ENCODE results near the gene SCRN1.
"Not testable (repeated sequence)": the region's sequence is repeated elsewhere in the genome, so short reads cannot be mapped to it uniquely, and the experiment has no call there.

The SCRN1 gene

GRCh38 chr7:29968683-29969395 lies 20.8 kb downstream of the SCRN1 start:
- DNase-seq (ENCODE audit: low read depth, low spot score), result no peak

DNA sequence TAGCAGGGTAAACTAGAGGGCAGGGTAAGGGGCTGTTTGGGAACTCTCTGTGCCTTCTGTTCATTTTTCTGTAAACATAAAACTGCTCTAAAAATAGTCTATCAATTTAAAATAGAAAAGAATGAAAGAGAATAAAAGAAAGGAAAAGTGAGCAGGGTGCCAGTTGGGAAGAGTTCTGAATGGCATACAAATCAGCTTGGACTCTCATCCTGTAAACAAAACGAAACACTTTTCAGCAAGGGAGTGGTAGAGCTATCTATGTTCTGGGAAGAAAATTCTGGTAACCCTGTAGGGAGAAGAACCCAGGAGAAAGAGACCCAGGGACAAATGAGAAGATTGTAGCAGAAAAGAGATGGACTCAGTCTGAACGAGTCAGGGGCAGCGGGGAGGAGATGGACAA lies 24.6 kb downstream of the SCRN1 start:
- no peak for DNase-seq (ENCODE audit: low read depth, low spot score)

- DNase-seq (ENCODE audit: low read depth, low spot score), result no peak
These were observed 27.6 kb downstream of the SCRN1 start for GRCh38 chr7:29962035-29962434.

GRCh38 chr7:29961611-29962010 lies 28.0 kb downstream of the SCRN1 start:
- not testable (repeated sequence) for DNase-seq (ENCODE audit: low read depth, low spot score)

DNA sequence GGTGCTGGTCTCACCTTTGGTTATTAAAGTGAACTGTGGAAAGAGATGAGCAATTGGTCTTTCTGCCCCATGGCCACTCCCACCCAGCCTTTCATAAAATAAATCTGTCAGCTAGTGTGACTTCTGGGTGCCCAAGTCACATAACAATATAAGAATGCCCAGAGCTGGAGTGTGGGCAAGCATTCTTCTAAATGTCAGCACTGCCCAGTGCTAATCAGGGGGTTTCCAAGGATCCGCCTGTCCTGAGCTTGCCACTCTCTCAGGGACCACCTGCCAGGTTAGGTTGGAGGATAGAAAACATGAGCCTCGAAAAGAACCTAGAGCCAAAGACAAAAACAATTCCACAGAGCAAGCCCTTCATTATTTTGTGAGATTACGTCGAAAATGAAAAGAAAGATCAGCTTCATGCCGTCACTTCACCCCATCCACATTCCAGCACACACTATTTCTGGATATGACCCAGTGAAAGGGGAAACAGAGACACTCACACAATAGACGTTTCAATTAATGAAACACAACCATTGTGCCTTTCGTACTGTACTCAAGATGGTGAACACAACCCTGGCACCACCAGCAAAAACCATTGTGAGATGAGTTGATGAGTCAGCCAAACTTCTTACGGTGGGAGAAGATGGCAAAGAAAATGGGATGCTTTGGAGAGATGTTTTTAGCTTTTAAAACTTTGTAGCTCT lies 30.8 kb downstream of the SCRN1 start:
- DNase-seq (ENCODE audit: low read depth, low spot score), result no peak

DNA sequence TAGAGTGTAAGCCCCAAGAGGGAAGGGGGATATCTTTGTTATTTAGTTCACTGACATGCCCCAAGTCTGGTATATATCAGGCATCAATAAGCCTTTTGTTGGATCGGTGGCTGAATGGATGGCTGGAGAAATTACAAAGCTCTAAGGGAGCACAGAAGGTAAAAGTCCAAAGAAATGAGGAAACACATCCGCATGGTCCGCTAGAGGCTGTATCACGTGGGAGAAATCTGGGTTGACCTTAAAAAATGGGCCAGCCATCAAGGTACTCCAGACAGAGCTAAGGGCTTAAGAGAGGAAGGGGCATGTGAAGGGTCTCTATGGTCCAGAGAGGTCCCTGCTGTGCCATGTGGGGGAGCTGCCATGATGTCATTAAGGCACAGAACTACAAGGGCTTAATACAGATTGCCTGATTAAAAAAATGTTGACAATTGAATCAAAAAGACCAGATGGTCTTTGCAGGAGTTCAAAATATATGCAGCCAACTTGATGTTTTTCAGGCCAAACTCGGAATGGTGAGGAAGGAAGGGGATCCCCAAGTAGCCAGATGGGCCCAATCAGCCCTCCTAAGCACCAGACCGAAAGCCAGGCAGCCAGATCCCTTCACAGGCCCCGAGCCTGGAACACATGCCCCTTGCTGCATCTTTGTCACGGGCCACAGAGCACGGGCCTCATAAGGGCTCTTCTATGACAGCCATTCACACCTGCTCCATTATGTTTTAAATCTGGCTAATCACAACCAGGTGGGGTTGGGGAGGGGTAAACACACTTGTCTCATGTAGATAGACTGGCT lies 31.9 kb downstream of the SCRN1 start:
- no peak for DNase-seq (ENCODE audit: low read depth, low spot score)

DNA sequence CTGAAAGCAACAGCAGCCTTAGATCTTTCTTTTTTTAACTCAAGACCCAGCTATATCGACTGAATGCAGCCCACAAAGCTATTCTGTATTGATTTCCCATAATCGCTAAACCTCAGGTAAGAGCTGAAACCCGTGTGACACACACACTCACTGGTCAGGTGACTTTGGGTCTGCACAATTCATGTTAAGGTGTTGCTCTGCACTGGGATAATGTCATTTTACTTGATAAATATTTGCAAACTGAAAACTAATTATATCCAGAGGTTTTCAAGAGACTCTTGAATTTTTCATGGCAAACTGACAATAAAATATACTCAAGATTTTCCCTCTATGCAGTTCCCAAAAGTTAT lies 33.1 kb downstream of the SCRN1 start:
- DNase-seq (ENCODE audit: low read depth, low spot score), result no peak

GRCh38 chr7:29955799-29956486 lies 33.7 kb downstream of the SCRN1 start:
- DNase-seq (ENCODE audit: low read depth, low spot score), result no peak

DNA sequence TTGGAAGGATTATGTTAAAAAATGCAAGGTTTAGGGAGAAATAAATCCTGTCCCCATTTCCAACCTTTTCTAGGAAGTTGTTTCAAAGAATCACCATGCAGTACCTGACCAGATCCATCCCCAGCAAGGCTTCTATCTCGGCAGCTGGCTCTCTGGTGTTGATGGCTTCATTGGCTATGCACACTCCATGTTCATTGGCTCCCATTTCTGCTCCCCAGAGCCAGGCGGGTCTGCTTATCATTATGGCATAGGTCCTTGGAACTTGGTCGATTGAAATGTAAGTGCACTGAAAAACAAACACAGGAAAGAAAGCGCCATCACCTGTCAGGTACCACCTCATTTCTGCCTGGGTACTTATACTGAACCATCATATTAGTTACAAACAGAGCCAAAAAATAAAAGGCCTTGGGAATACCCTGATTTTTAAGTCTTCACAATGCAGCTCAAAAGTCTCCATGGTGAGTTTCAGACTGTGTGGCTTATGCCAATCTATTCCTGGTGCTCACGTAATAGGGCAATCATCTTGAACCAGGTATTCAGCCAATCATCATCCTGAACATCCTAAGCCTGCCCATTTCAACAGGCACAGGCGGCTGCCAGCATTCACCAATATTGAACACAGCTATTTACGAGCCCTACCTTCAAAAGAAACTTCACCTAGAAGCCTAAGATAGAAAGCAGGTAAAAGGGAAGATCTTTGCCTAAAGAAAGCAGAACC lies 34.4 kb downstream of the SCRN1 start:
- DNase-seq (ENCODE audit: low read depth, low spot score), result no peak

DNA sequence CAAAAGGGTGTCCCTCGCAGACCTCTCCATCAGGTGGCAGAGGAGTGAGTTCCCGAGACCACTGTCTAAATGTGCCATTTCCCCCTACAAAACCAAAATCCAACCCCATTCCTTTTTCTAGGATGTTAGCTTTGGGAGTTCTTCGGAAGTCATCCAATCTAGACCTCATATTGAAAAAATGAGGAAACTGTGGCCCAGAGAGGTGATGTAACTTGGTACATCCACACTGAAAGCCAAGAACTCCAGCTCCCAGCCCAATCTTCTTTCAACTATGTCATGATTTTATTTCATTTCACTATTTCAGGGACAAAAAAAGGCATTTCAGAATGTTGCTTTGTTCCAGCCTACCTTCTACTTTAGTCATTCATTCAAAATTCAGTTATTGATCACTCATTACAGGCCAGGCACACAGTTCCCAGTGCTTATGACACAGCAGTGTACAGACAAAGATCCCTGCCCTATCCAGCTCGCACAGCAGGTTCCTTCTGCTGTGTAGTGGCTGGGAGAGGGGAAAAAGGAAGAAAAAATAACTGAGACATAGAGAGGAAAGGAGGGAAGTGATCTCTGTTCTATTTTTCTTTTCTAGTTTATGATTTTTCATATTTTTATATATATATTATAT lies 35.8 kb downstream of the SCRN1 start:
- no peak for DNase-seq (ENCODE audit: low read depth, low spot score)

GRCh38 chr7:29951206-29951605 lies 38.4 kb downstream of the SCRN1 start:
- DNase-seq (ENCODE audit: low read depth, low spot score), result no peak

GRCh38 chr7:29950480-29950879 lies 39.1 kb downstream of the SCRN1 start:
- no peak for DNase-seq (ENCODE audit: low read depth, low spot score)

- no peak for DNase-seq (ENCODE audit: low read depth, low spot score)
These were observed 41.0 kb downstream of the SCRN1 start for GRCh38 chr7:29948587-29948986.

- no peak for DNase-seq (ENCODE audit: low read depth, low spot score)
These were observed 43.0 kb downstream of the SCRN1 start for GRCh38 chr7:29946428-29947186.

DNA sequence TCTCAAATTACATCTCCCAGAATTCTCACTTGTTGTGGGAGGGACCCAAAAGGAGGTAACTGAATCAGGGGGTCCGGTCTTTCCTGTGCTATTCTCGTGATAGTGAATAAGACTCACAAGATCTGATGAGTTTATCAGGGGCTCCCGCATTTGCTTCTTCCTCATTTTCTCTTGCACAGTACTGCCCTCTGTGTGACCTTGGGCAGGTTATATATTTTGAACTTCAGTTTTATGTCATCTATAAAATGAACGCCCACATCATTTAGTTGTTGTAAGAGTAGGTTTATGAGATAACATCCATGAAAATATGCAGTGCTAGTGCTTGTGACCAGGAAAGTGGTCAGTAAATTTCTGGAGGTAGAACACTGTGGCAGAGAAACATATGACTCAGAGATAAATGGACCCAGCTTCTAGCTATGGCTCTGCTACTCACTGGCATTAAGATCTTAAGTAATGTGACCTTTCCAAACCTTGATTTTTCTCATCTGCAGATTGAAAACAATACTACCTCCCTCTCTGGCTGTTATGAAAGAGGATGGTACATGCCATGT lies 44.3 kb downstream of the SCRN1 start:
- DNase-seq (ENCODE audit: low read depth, low spot score), result no peak

DNA sequence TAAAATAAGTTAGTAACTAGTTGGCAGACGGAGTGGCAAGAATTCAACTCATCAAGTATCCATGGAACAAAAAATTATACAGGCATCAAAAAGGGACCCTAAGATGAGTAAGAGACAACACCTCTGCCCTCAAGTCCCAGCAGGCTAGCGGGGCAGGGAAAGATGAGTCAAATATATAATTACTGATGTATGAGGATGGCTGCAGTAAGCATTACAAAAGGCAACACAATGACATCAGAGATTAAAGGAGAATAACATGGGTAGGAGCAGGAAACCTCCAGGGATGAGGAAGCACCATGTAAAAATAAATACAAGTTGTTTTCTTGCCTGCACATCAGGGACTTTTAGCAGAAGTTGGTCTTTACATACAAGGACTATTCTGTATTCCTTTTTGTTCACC lies 49.4 kb downstream of the SCRN1 start:
- no peak for DNase-seq (ENCODE audit: low read depth, low spot score)

GRCh38 chr7:29937132-29937531 lies 52.5 kb downstream of the SCRN1 start:
- DNase-seq (ENCODE audit: low read depth, low spot score), result no peak

DNA sequence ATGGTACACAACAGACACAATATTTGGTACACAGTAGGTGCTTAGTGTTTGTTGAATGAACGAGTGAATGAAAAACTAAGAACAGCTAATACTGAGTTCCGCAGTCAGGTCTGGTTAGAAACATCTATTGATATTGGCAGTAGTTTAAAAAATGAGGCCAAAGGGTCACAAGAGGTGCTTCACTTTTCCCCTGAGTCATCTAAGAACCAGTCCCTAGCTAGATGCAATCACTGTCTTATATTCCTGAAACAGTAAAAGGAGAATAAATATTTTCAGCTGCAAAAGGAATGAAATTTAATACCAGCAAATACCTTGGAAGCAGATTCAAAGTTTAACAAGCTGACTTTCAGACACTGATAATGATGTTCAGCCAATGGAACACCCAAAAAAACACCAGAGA lies 54.5 kb downstream of the SCRN1 start:
- no peak for DNase-seq (ENCODE audit: low read depth, low spot score)

DNA sequence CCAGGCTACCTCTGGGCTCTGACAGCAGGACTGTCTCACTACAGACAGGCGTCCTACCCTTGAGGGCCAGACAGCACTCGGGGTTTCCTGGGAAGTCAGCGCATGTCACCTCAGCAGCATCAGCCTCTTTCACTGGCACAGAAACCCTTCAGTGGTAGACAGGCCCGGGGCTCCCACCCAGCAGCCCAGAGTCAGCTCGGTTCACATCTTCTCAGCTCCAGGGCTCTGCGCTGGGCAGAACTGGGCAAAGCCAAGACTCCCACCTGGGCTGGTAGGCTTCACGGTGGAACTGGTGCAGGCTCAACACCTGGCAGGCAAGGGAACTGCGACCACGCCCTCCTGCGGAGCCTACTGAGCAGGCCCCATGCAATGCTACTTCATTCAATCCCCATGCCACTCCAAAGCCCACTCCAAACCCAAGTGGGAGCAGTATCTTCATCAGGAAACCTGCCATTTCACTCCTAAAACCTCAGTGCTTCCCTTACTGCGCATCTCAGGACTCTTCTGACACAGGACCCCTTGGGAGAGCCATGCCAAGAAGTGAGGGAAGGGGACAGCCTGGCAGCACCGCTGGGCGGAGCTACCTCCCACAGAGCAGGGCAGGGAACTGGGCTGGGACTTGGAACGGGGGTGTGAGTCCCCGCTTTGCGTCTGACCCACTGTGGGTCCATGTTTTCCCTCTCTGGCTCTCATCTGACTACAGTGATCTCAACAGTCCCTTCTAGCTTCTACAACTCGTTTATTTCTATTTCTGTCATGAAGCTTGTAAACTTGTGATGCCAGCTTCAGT lies 60.4 kb downstream of the SCRN1 start:
- no peak for DNase-seq (ENCODE audit: low read depth, low spot score)
